GM12878 (cell line): Measurements from ENCODE around the gene DXO. TPM values are rescaled to one million over a fixed set of nuclear protein-coding genes. Genes with fewer than 3 reads are reported as not detected.

Source experiments
- ATAC-seq: fragments of 200-7000 bp; cut with Tn5 transposase; 3 replicates; pipeline ENCODE4 v1.9.1; 2020; ENCODE audit warnings: mild to moderate bottlenecking, moderate library complexity
- BruUV-seq: library from RNA; stranded (reverse); fragments of 400-500 nt; replicated peaks from 2 replicates; lab custom pipeline; 2021; lab: Mats Ljungman, UMichigan
- CTCF ChIA-PET: fragments of 300-600 bp; sonication (Branson Sonifier 250); formaldehyde crosslinking; extraction: SDS; loops from one replicate; lab custom pipeline; 2021; ENCODE audit warnings: inconsistent platforms; lab: Yijun Ruan, JAX
- POLR2A ChIA-PET: fragments of 350-600 bp; formaldehyde crosslinking; extraction: SDS; loops from one replicate; lab custom pipeline; 2021; ENCODE audit warnings: inconsistent platforms; lab: Charles Lee
- RAD21 ChIA-PET: fragments of 300-600 bp; sonication (Branson Sonifier 250); formaldehyde crosslinking; loops from one replicate; lab custom pipeline; 2023; ENCODE audit warnings: antibody characterized with exemption; ENCODE audit not compliant: unreplicated experiment; lab: Charles Lee
- SMC1A ChIA-PET: fragments of 300-600 bp; sonication (Branson Sonifier 250); formaldehyde crosslinking; loops from one replicate; lab custom pipeline; 2023; ENCODE audit not compliant: unreplicated experiment, uncharacterized antibody; lab: Charles Lee
- DNase-seq: peaks from one replicate; pipeline ENCODE4 v3.0.0-alpha.2; 2011; ENCODE audit warnings: low read depth, low spot score
- FAIRE-seq: peaks from 3 replicates; lab custom pipeline; 2011; peaks lifted over from hg19 to GRCh38; lab: Jason Lieb, UNC
- H2AFZ ChIP-seq: 2 replicates; pipeline ENCODE4 v1.6.0; 2011; ENCODE audit warnings: low read depth, low read length, control low read depth; ENCODE audit not compliant: control insufficient read depth
- H3K27ac ChIP-seq: 2 replicates; pipeline ENCODE4 v1.5.1; 2011; ENCODE audit warnings: control low read depth; ENCODE audit not compliant: control insufficient read depth, insufficient read depth
- H3K27me3 ChIP-seq, 2 experiments: replicated peaks in 1 of 2; 2 replicates each; pipeline versions ENCODE4 v1.6.0 to v1.6.1; 2011; ENCODE audit warnings: low read length in 1 of 2; ENCODE audit not compliant: control insufficient read depth in 2 of 2, insufficient read depth in 2 of 2
- H3K36me3 ChIP-seq, 2 experiments: 2 replicates each; pipeline ENCODE4 v1.5.1; 2011; ENCODE audit warnings: low read length in 1 of 2; ENCODE audit not compliant: control insufficient read depth in 2 of 2, insufficient read depth in 2 of 2
- H3K4me1 ChIP-seq: 2 replicates; pipeline ENCODE4 v1.6.1; 2011; ENCODE audit warnings: mild to moderate bottlenecking, low read length, moderate library complexity, mixed read lengths; ENCODE audit not compliant: control insufficient read depth, insufficient read depth
- H3K4me2 ChIP-seq: 2 replicates; pipeline ENCODE4 v1.6.0; 2011; ENCODE audit warnings: control low read depth; ENCODE audit not compliant: control insufficient read depth, insufficient read depth
- H3K4me3 ChIP-seq: fragments of 200-600 bp; sonication (generic); 2 replicates; pipeline ENCODE4 v1.5.1; 2016
- H3K79me2 ChIP-seq: 2 replicates; pipeline ENCODE4 v1.6.0; 2011; ENCODE audit warnings: low read length; ENCODE audit not compliant: control insufficient read depth, insufficient read depth
- H3K9ac ChIP-seq: 2 replicates; pipeline ENCODE4 v1.8.0; 2011; ENCODE audit warnings: low read length, control low read depth, mixed read lengths; ENCODE audit not compliant: control insufficient read depth, insufficient read depth
- H3K9me3 ChIP-seq: replicated peaks from 3 replicates; pipeline ENCODE4 v1.5.1; 2011; ENCODE audit warnings: mild to moderate bottlenecking, low read length; ENCODE audit not compliant: control insufficient read depth, insufficient read depth
- H4K20me1 ChIP-seq: 2 replicates; pipeline ENCODE4 v1.6.0; 2011; ENCODE audit not compliant: control insufficient read depth, insufficient read depth
- POLR2A ChIP-seq: IDR thresholded peaks from 2 replicates; pipeline ENCODE4 v1.6.1; 2011; ENCODE audit warnings: low read depth, mild to moderate bottlenecking, low read length
- WGBS: methylation state at CpG from one replicate; pipeline ENCODE4 v1.1.6; 2016; ENCODE audit warnings: low lambda C conversion rate; ENCODE audit not compliant: insufficient replicate concordance, insufficient coverage; ENCODE audit errors: missing lambda C conversion rate; 5-methylcytosine and 5-hydroxymethylcytosine counted together
- in situ Hi-C: fragments of 300-500 bp; cut with MboI; formaldehyde crosslinking; loops from 9 replicates; pipeline ENCODE4 v1.14.3; 2018; ENCODE audit warnings: mixed read lengths
- intact Hi-C: fragments of 100-400 bp; cut with micrococcal nuclease; formaldehyde crosslinking; loops from one replicate; pipeline ENCODE4 v1.14.2; 2022; ENCODE audit not compliant: unreplicated experiment
- polyA plus RNA-seq, 11 experiments: library from polyadenylated mRNA; depleted of rRNA in 4 of 11; unstranded in 6 of 11; stranded (reverse) in 5 of 11; fragments of >200 nt; fragmentation: Nextera tagmentation in 4 of 11; fragmentation: Illumina TruSeq in 1 of 11; extraction: Ambion mirVana in 4 of 11; extraction: Trizol in 1 of 11; gene quantifications; 1 replicate in 1 of 11; 2 replicates in 10 of 11; pipeline versions ENCODE4 v1.2.1 to v1.2.3, GENCODE V29; 2011 to 2016; ENCODE audit warnings: inconsistent platforms in 2 of 11, missing spikeins in 2 of 11, low read depth in 1 of 11
- total RNA-seq, 4 experiments: library from RNA; depleted of rRNA in 3 of 4; stranded (reverse); fragments of >200 nt in 3 of 4; fragmentation: Illumina TruSeq in 1 of 4; extraction: Trizol in 1 of 4; gene quantifications; 2 replicates each; pipeline versions ENCODE4 v1.2.1 to v1.2.3, GENCODE V29; 2013 to 2021
- TF ChIP-seq, protein P1 (sequence below): IDR thresholded peaks from 2 replicates; pipeline ENCODE4 v1.6.1; 2011; ENCODE audit warnings: low read depth, mild to moderate bottlenecking, low read length, moderate library complexity, borderline replicate concordance; ENCODE audit errors: extremely low read depth

Gene DXO
- total and polyA plus RNA-seq, 10 of the 15 experiments (the other 5 are each of a cell fraction or from before 2014, with no cell fraction given) = 4.5 to 21.4 (median 16.3) TPM

DNA sequence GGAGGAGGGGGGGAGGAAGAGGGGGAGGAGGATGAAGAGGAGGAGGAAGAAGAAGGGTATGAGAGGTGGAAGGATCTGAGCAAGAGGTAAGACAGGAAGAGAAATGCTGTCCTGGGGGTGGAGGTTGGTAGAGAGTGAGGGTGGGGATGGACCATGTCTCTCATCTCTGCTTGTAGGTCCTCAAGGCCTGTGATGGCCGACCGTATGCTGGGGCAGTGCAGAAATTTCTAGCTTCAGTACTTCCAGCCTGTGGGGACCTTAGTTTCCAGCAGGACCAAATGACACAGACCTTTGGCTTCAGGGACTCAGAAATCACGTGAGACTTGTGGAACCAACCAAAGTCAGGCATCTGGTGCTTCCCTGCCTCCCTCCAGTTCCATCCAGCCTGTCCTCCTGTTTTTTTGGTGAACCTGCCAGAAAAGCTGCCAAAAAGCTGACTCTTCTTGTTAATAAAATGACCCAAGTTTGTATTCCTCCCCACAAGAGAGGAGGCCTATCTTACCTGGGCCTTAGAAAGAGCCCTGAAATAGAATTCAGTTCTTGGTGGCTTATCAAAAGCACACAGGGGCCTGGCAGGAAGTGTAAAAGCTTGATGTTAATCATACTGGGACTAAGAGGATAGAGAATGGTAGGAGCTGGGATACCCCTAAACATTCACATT is 7.4 kb upstream of the DXO start:
- no peak overlapping the region for H3K27ac ChIP-seq
- TF ChIP-seq, protein P1, sequence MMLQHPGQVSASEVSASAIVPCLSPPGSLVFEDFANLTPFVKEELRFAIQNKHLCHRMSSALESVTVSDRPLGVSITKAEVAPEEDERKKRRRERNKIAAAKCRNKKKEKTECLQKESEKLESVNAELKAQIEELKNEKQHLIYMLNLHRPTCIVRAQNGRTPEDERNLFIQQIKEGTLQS = no peak
- intact Hi-C loops = no loop called here
- WGBS = 90% methylated on average over 3 of the region's 3 CpGs
- H3K4me3 ChIP-seq = no peak overlapping the region
- ChIA-PET SMC1A (no interaction called here), CTCF (no interaction called here), POLR2A (no interaction called here), RAD21 (no interaction called here)
- H2AFZ ChIP-seq = no peak overlapping the region
- no TSS peak for BruUV-seq
- H3K9me3 ChIP-seq = no peaks in the 10 kb centered on the region
- FAIRE-seq (no peak), DNase-seq (no peak), ATAC-seq (no peak)
- no peaks in the 10 kb centered on the region for H3K79me2 ChIP-seq
- H3K9ac ChIP-seq = no peak overlapping the region
- no peaks in the 10 kb centered on the region for H3K4me1 ChIP-seq
- no peaks in the 10 kb centered on the region for H3K27me3 ChIP-seq
- H4K20me1 ChIP-seq = no peaks in the 10 kb centered on the region
- in situ Hi-C loops = loop anchor here (10.0 kb wide), 1 partner anchor 55 kb away; the partner anchor contains the start of gene CYP21A2
- H3K36me3 ChIP-seq = no peaks in the 10 kb centered on the region; a peak in 1 of 4 replicates
- H3K4me2 ChIP-seq = no peak overlapping the region

DNA sequence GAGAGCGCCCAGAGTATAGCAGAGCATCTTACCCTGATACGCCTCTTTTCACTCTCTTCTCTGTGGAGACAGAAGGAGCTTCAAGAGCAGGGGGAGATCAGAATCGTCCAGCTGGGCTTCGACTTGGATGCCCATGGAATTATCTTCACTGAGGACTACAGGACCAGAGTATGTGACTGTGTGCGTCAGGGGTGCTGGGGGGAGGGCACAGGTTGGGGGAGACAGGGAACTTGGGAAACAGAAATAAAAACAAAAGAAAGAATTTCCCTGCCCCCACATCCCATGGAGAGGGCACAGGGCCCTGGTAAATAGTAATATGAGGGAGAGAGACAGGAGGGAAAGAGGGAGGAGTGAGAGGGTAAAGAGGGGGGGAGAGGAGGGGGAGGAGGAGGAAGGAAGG is 6.9 kb upstream of the DXO start:
- FAIRE-seq = no peak
- WGBS = 82% methylated on average over 5 of the region's 5 CpGs

More for the DNA sequence above, 6.9 kb upstream of the DXO start:
- ChIA-PET SMC1A (no interaction called here), POLR2A (interaction anchor here (0.6 kb wide), 1 partner anchor 413 kb away, joined by 3 read pairs; no protein-coding TSS in a partner anchor), RAD21 (no interaction called here), CTCF (no interaction called here)
- DNase-seq (no peak), ATAC-seq (no peak)
- no peak overlapping the region for H3K4me3 ChIP-seq
- H3K79me2 ChIP-seq = no peaks in the 10 kb centered on the region
- H3K9ac ChIP-seq = no peak overlapping the region
- no peaks in the 10 kb centered on the region for H3K27me3 ChIP-seq
- no peak overlapping the region for H3K27ac ChIP-seq
- no peaks in the 10 kb centered on the region for H3K4me1 ChIP-seq
- BruUV-seq = no TSS peak
- no peaks in the 10 kb centered on the region for H3K9me3 ChIP-seq
- intact Hi-C loops (no loop called here), in situ Hi-C loops (loop anchor here (10.0 kb wide), 1 partner anchor 56 kb away; the partner anchor contains the start of gene CYP21A2)
- TF ChIP-seq POLR2A = no peak
- H4K20me1 ChIP-seq = no peaks in the 10 kb centered on the region
- no peak overlapping the region for H2AFZ ChIP-seq
- H3K4me2 ChIP-seq = no peak overlapping the region
- H3K36me3 ChIP-seq = no peaks in the 10 kb centered on the region; a peak in 1 of 4 replicates
